Smooth muscle cell (in vitro differentiated cells): Measurements from ENCODE around the gene AASS. TPM values are rescaled to one million over a fixed set of nuclear protein-coding genes. Genes with fewer than 3 reads are reported as not detected.

Source experiments
- DNase-seq: peaks from one replicate; lab custom pipeline; 2025; ENCODE audit not compliant: unreplicated experiment; lab: John Stamatoyannopoulos, UW
- H2AFZ ChIP-seq: fragments of 200-600 bp; sonication (generic); 2 replicates; pipeline ENCODE4 v1.6.0; 2016; ENCODE audit warnings: antibody characterized with exemption, low read depth, mild to moderate bottlenecking
- H3F3A ChIP-seq: fragments of 200-600 bp; sonication (generic); 2 replicates; pipeline ENCODE4 v1.6.0; 2017; ENCODE audit warnings: antibody characterized with exemption, low read depth
- H3K27ac ChIP-seq: fragments of 200-600 bp; sonication (generic); 2 replicates; pipeline ENCODE4 v1.5.1; 2016; ENCODE audit warnings: low read depth, mild to moderate bottlenecking
- H3K27me3 ChIP-seq: fragments of 200-600 bp; sonication (generic); 2 replicates; pipeline ENCODE4 v1.6.1; 2016; ENCODE audit warnings: low read depth, mild to moderate bottlenecking
- H3K36me3 ChIP-seq: fragments of 200-600 bp; sonication (generic); 2 replicates; pipeline ENCODE4 v1.5.1; 2016; ENCODE audit warnings: low read depth
- H3K4me1 ChIP-seq: fragments of 200-600 bp; sonication (generic); 2 replicates; pipeline ENCODE4 v1.5.1; 2016; ENCODE audit warnings: low read depth
- H3K4me2 ChIP-seq: fragments of 200-600 bp; sonication (generic); 2 replicates; pipeline ENCODE4 v1.6.0; 2016; ENCODE audit warnings: mild to moderate bottlenecking
- H3K4me3 ChIP-seq: fragments of 200-600 bp; sonication (generic); 2 replicates; pipeline ENCODE4 v1.5.1; 2016; ENCODE audit warnings: mild to moderate bottlenecking
- H3K79me2 ChIP-seq: fragments of 200-600 bp; sonication (generic); 2 replicates; pipeline ENCODE4 v1.6.0; 2016; ENCODE audit warnings: low read depth, mild to moderate bottlenecking
- H3K9ac ChIP-seq: fragments of 200-600 bp; sonication (generic); 2 replicates; pipeline ENCODE4 v1.6.0; 2016; ENCODE audit warnings: low read depth
- H3K9me3 ChIP-seq: fragments of 200-600 bp; sonication (generic); replicated peaks from 2 replicates; pipeline ENCODE4 v1.5.1; 2016; ENCODE audit warnings: low read depth
- H4K20me1 ChIP-seq: fragments of 200-600 bp; sonication (generic); 2 replicates; pipeline ENCODE4 v1.6.0; 2016; ENCODE audit warnings: low read depth
- CTCF ChIP-seq: fragments of 200-600 bp; sonication (generic); IDR thresholded peaks from 2 replicates; pipeline ENCODE4 v1.5.1; 2017; ENCODE audit warnings: borderline replicate concordance, mild to moderate bottlenecking, antibody characterized with exemption; ENCODE audit not compliant: insufficient read depth, poor library complexity, severe bottlenecking
- WGBS: methylation state at CpG from one replicate; pipeline ENCODE4 v1.1.7; 2016; ENCODE audit warnings: low lambda C conversion rate; 5-methylcytosine and 5-hydroxymethylcytosine counted together
- polyA plus RNA-seq: library from polyadenylated mRNA; unstranded; fragments of >200 nt; fragmentation: Nextera tagmentation; extraction: Ambion mirVana; gene quantifications from 2 replicates; pipeline ENCODE4 v1.2.1, GENCODE V29; 2016
- total RNA-seq: library from RNA; depleted of rRNA; stranded (reverse); fragments of >200 nt; gene quantifications from 2 replicates; pipeline ENCODE4 v1.2.3, GENCODE V29; 2014

AASS gene
- total and polyA plus RNA-seq, 2 experiments from 2014 or later, result 9.8 to 23.8 TPM

- Histone ChIP-seq H3K4me3 (no peak overlapping the region), H3K79me2 (no peaks in the 10 kb centered on the region), H3K27ac (no peak overlapping the region), H2AFZ (no peak overlapping the region), H3K36me3 (no peaks in the 10 kb centered on the region), H3K4me1 (no peaks in the 10 kb centered on the region), H4K20me1 (no peaks in the 10 kb centered on the region), H3F3A (no peaks in the 10 kb centered on the region), H3K4me2 (no peak overlapping the region), H3K9me3 (no peaks in the 10 kb centered on the region), H3K9ac (no peak overlapping the region), H3K27me3 (no peaks in the 10 kb centered on the region)
- TF ChIP-seq CTCF, result no peak
- 73% methylated on average over 3 of the region's 3 CpGs for WGBS
- no peak for DNase-seq
These were observed 105.9 kb downstream of the AASS start for GRCh38 chr7:122038134-122038533.

DNA sequence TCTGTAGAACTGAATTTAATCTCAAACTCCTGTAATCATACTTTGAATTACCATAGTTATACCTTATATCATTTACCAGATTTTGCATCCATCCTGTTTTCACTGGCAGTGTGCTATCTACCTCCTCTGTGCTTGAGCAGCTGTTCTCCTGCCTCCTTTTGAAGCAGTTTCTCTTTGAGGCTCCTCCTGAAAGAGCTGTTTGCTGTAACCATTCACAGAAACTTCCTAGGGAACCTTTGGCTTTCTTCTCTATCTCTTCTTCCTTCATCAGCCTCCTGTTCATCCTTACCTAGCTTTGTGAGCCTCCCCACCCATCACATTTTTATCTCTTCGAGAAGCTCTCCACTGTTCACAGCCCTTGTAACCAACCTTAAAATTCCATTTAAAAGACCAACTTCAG lies 108.2 kb downstream of the AASS start:
- no peaks in the 10 kb centered on the region for H3K79me2 ChIP-seq
- no peaks in the 10 kb centered on the region for H4K20me1 ChIP-seq
- H3K4me3 ChIP-seq, result no peak overlapping the region
- H3F3A ChIP-seq, result no peaks in the 10 kb centered on the region
- H3K4me1 ChIP-seq, result no peaks in the 10 kb centered on the region
- no peaks in the 10 kb centered on the region for H3K9me3 ChIP-seq
- no peak overlapping the region for H3K27ac ChIP-seq
- H3K4me2 ChIP-seq, result no peak overlapping the region
- H3K27me3 ChIP-seq, result no peaks in the 10 kb centered on the region
- WGBS, result 90% methylated on average over 1 of the region's 1 CpG
- DNase-seq, result no peak
- no peaks in the 10 kb centered on the region for H3K36me3 ChIP-seq
- no peak overlapping the region for H2AFZ ChIP-seq
- no peak overlapping the region for H3K9ac ChIP-seq
- no peak for TF ChIP-seq CTCF

DNA sequence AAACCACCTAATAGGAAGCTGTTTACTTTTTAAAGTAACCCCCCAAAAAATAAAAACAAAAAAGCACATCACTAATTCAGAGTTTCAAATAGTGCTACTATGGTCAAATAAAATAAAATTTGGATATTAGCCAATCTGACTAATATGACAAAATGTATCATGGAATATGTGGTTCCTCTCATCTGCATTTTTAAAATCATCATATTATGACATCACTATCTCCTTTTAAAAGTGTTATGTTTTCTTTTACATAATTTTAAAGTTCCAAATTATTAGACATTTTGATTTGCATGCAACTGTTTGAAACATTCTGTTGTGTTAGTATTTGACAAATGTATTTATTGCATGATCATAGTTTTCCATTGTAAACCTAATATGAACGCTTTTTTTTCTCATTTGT lies 110.4 kb downstream of the AASS start:
- Histone ChIP-seq H3K27ac (no peak overlapping the region), H3K4me2 (no peak overlapping the region), H3F3A (no peaks in the 10 kb centered on the region), H3K4me3 (no peak overlapping the region), H2AFZ (no peak overlapping the region), H3K27me3 (no peaks in the 10 kb centered on the region), H3K9me3 (no peaks in the 10 kb centered on the region), H3K4me1 (no peaks in the 10 kb centered on the region), H3K79me2 (no peaks in the 10 kb centered on the region), H4K20me1 (no peaks in the 10 kb centered on the region), H3K9ac (no peak overlapping the region), H3K36me3 (no peaks in the 10 kb centered on the region)
- no peak for TF ChIP-seq CTCF
- WGBS, result 100% methylated on average over 1 of the region's 1 CpG
- DNase-seq, result no peak

- Histone ChIP-seq H3K79me2 (no peaks in the 10 kb centered on the region), H3K4me1 (no peaks in the 10 kb centered on the region), H4K20me1 (no peaks in the 10 kb centered on the region), H3K4me3 (no peak overlapping the region), H3K27me3 (no peaks in the 10 kb centered on the region), H3K9ac (no peak overlapping the region), H3K9me3 (no peaks in the 10 kb centered on the region), H3K36me3 (no peaks in the 10 kb centered on the region), H3K4me2 (no peak overlapping the region), H2AFZ (no peak overlapping the region), H3F3A (no peaks in the 10 kb centered on the region), H3K27ac (no peak overlapping the region)
- WGBS, result 98% methylated on average over 2 of the region's 2 CpGs
- no peak for DNase-seq
- no peak for TF ChIP-seq CTCF
These were observed 117.0 kb downstream of the AASS start for GRCh38 chr7:122027058-122027457.
